GM19328 (cell line): Measurements from ENCODE around the gene FBN2.

Experiments
- ATAC-seq: cut with Tn5 transposase; IDR thresholded peaks from one replicate; pipeline ENCODE4 v1.9.1; 2021; ENCODE audit warnings: mild to moderate bottlenecking, moderate library complexity; ENCODE audit not compliant: unreplicated experiment

Gene FBN2

GRCh38 chr5:128259607-128260021 is 278.4 kb downstream of the FBN2 start:
- ATAC-seq = no peak

- no peak for ATAC-seq
Observed at GRCh38 chr5:128258372-128258771, 279.7 kb downstream of the FBN2 start.

DNA sequence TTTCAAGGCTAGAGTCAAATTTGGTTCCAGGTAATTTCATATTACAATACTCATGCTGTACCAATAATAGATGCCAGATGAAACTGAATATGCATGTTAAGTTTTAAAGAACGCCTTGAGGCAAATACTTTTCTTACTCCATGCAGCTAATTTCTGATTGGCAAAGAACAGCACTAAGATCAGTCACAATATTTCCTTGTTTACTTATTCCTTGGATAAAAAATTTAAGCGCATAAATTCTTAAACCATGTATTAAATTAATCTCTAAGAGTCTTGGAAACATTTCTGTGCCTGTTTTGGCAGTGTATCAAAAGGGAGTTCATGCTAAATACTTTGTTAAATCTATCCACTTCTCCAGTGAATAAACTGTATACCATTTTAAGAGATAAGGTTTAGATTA is 281.0 kb downstream of the FBN2 start:
- ATAC-seq = no peak

GRCh38 chr5:128254789-128255188 is 283.3 kb downstream of the FBN2 start:
- no peak for ATAC-seq

- ATAC-seq = no peak
Observed at GRCh38 chr5:128253880-128254279, 284.2 kb downstream of the FBN2 start.

DNA sequence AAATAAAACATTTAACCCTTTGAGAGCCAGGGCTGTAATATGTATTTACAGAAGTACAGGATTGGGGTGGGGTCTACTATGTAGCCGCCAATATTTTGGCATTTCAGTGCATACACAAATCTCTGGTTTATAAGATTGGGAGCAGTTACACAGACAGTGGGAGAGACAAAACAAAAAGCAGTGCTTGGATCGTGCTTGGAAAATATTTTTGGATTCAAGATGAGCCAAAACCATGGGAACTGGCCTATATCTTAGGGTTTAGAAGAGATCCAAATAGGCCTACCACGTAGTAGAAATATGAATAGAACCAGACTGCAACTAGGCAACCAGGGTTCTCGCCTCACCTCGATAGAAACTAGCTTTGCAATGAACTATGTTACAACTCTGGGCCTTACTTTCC is 284.9 kb downstream of the FBN2 start:
- no peak for ATAC-seq

DNA sequence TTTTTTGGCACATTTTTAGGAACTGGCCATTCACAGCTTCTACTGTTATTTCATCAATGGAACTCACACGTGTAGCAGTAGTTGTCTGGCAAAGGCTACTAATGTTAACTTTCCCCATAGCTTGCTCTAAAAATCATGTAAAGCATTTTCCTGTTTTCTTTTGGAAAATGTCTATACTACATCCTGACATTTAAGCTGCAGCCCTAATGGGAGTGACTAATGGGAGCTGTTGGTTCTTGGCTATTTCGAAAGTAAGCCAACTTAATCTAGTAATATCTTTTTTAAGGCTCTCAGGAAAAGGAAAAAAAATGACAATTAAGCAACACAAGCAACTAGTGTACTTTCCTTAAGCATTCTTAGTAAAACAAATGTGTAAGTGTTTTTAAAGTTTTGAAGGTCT is 285.3 kb downstream of the FBN2 start:
- no peak for ATAC-seq

DNA sequence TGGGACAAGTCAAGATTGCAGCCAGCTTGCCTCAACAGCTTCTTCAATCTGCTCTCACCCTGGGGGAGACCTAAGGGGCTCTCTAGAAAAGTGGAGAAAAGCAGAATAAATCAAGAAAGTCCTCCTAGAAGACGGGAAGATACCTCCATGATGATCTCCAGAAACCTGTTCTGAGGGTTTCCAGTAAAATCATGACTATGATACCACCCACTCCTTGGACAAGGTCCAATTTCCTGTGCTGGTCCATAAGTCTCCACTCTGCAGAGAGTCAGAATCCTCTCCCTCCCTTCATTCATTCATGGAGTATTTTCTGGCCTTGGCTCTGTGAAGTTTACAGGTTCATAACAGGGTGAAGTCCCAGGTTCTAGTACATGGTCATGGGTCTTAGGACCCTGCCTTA is 285.8 kb downstream of the FBN2 start:
- no peak for ATAC-seq

DNA sequence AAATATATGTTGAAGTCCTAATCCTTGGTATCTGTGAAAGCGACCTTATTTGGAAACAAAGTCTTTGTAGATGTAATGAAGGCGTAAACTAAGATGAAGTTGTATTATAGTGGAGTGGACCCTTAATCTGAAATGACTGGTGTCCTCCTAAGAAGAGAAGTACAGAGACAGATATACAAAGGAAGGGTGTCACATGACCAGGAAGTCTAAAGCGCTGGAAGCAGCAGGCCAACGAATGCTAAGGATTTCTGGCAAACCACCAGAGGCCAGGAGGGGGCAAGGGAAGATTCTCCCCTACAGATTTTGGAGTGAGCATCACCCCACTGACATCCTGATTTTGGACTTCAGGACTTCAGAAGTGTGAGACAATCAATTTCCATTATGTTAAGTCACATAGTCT is 292.1 kb downstream of the FBN2 start:
- no peak for ATAC-seq

- ATAC-seq = no peak
Observed at GRCh38 chr5:128243958-128244582, 294.0 kb downstream of the FBN2 start.

GRCh38 chr5:128241051-128241695 is 296.9 kb downstream of the FBN2 start:
- no peak for ATAC-seq

DNA sequence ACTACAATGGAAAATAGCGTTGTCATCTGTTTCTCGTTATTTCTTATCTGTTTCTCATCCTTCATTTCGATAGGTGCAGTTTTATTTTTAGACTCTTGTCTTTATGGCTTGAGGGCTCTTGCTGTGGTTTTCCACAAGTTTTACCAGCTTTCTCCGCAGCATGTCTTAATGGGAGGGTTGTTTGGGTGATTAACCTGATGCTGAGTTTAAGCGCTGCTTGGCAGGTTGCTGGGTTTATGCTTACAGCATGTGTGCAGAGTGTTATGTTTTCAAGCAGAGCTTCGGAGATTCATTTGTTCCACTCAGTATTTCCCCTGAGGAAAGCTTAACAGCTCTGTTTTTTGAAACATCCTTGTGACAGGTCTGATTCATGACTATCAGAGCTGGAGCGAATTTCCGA is 300.5 kb downstream of the FBN2 start:
- no peak for ATAC-seq

DNA sequence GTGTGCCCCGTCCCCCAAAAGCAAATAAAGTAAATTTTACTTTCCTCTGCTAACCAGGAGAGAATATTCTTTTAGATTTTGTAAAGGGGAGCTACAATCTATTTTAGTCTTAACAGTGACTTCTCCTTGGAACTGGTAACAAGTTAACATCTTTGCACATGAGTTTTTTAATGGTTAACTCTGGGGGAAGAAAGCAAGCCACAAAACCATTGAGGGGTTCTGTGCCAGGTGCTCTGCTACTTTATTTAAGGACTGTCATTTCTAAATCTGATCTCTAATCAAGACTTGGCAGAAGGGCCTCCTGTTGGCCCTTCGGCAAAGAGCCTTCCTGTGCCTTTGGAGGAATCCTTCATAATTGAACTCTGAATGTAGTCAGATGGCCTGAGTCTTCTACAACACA is 301.0 kb downstream of the FBN2 start:
- no peak for ATAC-seq

DNA sequence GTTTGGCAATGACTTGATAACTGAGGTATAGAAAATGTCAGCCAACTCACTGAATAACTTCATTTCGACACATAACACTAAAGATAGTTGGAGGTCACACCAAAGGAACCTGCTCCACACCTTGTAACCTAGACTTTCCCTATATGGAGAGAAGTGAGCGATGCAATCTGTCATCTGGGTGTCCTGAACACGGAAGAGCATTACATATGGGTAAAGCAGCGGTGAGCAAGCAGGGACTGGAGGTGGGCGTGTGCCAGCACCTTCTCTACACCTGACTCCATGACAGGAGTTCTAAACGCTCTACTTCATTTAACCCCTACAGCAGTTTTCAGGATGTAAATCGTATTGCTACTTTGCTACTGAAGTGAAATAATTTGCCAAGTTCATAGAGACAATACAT is 301.7 kb downstream of the FBN2 start:
- ATAC-seq = no peak

DNA sequence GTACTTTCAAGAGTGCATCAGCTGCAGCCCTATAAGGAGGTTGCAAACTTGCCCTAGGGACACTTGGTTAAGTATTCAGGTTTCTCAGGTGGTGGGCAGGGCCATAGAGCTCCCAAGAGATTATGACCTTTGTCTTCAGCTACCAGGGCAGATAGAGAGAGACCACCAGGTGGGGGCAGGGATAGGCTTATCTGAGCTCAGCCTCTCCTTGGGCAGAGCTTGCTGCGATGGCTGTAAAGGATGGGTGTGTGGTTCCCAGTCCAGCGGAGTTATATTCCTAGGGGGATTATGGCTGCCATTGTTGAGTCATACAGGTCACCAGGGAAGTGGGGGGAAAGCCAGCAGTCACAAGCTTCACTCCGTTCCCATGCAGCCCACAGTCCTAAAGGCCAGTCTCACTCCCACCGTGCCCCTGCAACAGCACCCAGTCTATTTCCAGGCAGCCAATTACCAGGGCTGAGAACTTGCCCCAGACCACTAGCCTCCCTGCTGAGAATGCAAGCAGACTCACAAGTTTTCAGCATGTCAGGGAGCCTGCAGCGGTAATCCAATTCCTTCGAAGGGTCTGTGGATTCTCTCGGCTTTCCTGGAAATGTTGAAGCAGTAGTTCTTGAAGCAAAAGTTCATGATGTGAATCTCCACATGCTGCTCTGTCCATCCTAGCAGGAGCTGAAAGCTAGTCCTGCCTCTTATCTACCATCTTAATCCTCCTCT is 303.0 kb downstream of the FBN2 start:
- no peak for ATAC-seq

- ATAC-seq = no peak
Observed at GRCh38 chr5:128228521-128228920, 309.5 kb downstream of the FBN2 start.

DNA sequence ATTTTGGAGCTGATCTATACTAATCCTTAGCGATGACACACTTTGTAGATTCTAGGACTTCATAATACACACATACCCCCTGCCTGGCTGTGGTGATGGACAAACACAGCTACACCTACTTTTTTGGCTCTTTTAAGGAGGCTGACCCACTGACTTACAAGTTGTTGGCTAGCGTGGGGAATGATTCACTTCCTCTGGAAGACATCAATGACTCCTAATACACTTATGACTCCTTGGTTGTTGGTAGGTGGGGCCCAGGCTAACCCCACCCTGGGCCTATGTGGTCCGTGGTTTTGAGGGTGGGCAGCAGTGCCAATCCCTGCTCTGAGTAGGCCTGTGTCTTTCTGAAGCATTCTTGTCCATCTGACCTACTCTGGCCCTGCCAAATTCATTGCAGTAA is 310.0 kb downstream of the FBN2 start:
- ATAC-seq = no peak

DNA sequence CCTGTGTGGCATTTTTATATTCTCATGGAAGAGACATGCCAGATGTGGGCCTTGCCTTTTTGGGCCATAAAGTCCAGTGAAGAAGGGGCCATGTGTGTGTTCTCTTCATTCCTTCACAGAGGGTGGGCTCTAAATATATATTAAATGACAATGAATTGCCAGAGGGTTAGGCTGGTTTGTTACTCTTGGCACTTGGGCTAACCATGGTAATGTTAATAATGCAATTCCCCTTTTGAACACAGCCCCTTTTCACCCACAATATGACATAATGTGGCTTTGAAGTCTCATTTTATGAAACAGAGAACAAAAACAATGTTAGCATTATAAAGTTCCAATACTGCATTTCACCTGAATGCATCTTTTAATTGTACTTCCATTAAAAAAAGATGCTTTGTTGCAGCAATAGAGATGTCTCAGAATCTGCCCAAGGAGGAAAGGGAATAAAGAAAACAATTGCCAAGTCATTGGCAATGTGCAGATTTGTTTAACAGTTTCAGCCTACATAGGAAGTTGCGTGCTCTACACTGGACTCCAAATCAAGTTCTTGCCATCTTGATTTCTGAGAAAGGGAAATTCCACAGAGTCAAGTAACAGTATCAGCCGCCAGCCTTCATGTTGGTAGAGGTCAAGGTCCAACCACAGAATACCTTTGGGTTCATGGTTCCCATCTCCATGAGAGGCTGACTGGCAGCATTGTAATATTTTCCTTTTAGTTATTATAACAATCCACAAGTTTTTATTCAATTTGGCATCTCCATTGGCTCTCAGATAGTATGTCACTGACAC is 312.6 kb downstream of the FBN2 start:
- ATAC-seq = no peak

DNA sequence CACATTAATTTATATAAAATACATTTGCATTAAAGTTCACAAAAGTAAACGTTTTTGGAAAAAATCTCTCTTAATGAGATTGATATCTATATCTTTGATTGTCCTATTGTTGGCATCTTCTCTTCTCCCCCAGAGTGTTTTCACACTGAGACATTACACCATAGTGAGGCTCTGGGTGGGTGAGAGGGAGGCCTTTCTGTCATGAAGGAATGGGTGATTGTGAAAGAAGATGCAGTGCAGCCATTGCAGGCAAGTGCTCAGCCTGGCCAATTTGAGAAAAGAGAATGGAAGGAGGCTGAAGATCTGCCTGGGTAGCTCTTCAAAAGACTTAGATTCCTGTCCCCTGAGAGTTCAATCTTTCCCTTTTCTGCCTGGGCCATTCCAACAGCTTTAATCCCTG is 313.7 kb downstream of the FBN2 start:
- ATAC-seq = no peak

- no peak for ATAC-seq
Observed at GRCh38 chr5:128220841-128221240, 317.2 kb downstream of the FBN2 start.

DNA sequence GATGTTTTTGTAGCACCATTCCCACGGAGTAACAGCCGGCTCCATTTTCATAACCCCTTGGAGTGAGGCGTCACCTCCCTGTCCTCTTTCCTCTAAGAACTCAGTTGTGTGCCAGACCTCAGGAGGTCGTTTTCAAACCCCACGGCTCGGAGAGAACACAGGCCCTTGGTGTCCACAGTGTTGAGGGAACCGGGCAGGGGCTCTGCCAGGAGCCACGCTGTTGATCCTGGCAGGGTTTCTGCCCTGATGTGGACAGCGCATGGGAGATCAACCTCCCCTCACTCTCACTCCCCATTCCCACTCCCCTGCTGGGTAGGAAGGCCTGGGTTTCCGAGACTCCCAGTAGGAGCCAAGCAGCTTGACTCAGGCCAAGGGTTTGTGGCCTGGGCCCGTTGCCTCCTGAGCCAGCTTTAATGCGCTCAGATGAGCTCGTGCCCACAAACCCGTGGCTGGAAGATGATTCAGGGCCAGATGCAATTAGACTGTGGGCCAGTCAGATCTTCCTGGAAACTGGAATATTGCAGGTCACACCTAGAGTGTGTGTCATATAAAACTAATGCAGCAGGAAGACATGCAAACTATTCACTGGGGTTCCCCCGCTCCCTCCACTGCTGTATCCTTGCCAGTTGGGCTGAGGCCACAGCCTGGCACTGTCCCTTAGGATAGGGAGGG is 321.0 kb downstream of the FBN2 start:
- ATAC-seq = no peak
